Measurements from ENCODE around the gene SELENOF.
"Not testable (repeated sequence)": the region's sequence is repeated elsewhere in the genome, so short reads cannot be mapped to it uniquely, and the experiment has no call there.

Gene SELENOF

GRCh38 chr1:86814118-86814517 is 99.8 kb downstream of the SELENOF start:
- DNase-seq (ENCODE audit: low read depth), result not testable (repeated sequence)

Data from stromal cell of bone marrow (primary cell).